OCI-LY1 (cell line): ENCODE data around the gene FLG2.
A peak's percentile ranks its signal among the peaks of the same experiment; 100 is the strongest.

Source experiments
- H2AFZ ChIP-seq: fragments of 200-600 bp; sonication (generic), shearing (Covaris generic); 2 replicates; pipeline ENCODE4 v1.6.0; 2014; ENCODE audit warnings: antibody characterized with exemption, mild to moderate bottlenecking, low read length
- H3F3A ChIP-seq: fragments of 200-600 bp; sonication (generic), shearing (Covaris generic); 2 replicates; pipeline ENCODE4 v1.6.0; 2014; ENCODE audit warnings: mild to moderate bottlenecking, antibody characterized with exemption, low read length, moderate library complexity; ENCODE audit not compliant: insufficient read depth
- H3K27ac ChIP-seq: fragments of 200-600 bp; sonication (generic); 2 replicates; pipeline ENCODE4 v1.5.1; 2014; ENCODE audit warnings: low read length, mixed run types, mild to moderate bottlenecking, low read depth; ENCODE audit not compliant: poor library complexity, severe bottlenecking
- H3K27me3 ChIP-seq: fragments of 200-600 bp; sonication (generic); 2 replicates; pipeline ENCODE4 v1.6.0; 2014; ENCODE audit warnings: antibody characterized with exemption, mild to moderate bottlenecking, low read length, moderate library complexity; ENCODE audit not compliant: insufficient read depth
- H3K36me3 ChIP-seq: fragments of 200-600 bp; sonication (generic); 2 replicates; pipeline ENCODE4 v1.6.1; 2014; ENCODE audit warnings: mild to moderate bottlenecking, antibody characterized with exemption, low read length, moderate library complexity, mixed read lengths; ENCODE audit not compliant: insufficient read depth
- H3K4me1 ChIP-seq: fragments of 200-600 bp; sonication (generic); 2 replicates; pipeline ENCODE4 v1.5.1; 2014; ENCODE audit warnings: mild to moderate bottlenecking, low read length, moderate library complexity; ENCODE audit not compliant: insufficient read depth, severe bottlenecking
- H3K4me2 ChIP-seq: fragments of 200-600 bp; sonication (generic), shearing (Covaris generic); 2 replicates; pipeline ENCODE4 v1.6.1; 2014; ENCODE audit warnings: low read length
- H3K4me3 ChIP-seq: fragments of 200-600 bp; sonication (generic); 2 replicates; pipeline ENCODE4 v1.5.1; 2014; ENCODE audit warnings: low read length, low read depth, mild to moderate bottlenecking, mixed read lengths; ENCODE audit not compliant: poor library complexity, severe bottlenecking
- H3K79me2 ChIP-seq: fragments of 200-600 bp; shearing (Covaris generic); 2 replicates; pipeline ENCODE4 v1.6.1; 2016; ENCODE audit warnings: mixed run types, low read length, mixed read lengths; ENCODE audit not compliant: insufficient read depth
- H3K9ac ChIP-seq: fragments of 200-600 bp; sonication (generic), shearing (Covaris generic); 2 replicates; pipeline ENCODE4 v1.6.1; 2014; ENCODE audit warnings: mild to moderate bottlenecking, low read length, mixed read lengths
- H3K9me2 ChIP-seq: fragments of 200-600 bp; sonication (generic), shearing (Covaris generic); 2 replicates; pipeline ENCODE4 v1.6.1; 2014; ENCODE audit warnings: low read depth, mild to moderate bottlenecking, low read length, mixed read lengths
- H3K9me3 ChIP-seq: fragments of 200-600 bp; shearing (Covaris generic); 2 replicates; pipeline ENCODE4 v1.6.1; 2014; ENCODE audit warnings: low read length, mixed read lengths
- H4K20me1 ChIP-seq: fragments of 200-600 bp; sonication (generic), shearing (Covaris generic); 2 replicates; pipeline ENCODE4 v1.6.0; 2016; ENCODE audit warnings: mild to moderate bottlenecking, low read length; ENCODE audit not compliant: insufficient read depth
- CTCF ChIP-seq: fragments of 200-600 bp; sonication (generic), shearing (Covaris generic); IDR thresholded peaks from 2 replicates; pipeline ENCODE4 v1.5.1; 2017; ENCODE audit warnings: mild to moderate bottlenecking, antibody characterized with exemption, low read length, moderate library complexity, mixed read lengths
- EZH2 ChIP-seq: fragments of 200-600 bp; sonication (generic), shearing (Covaris generic); IDR thresholded peaks from 2 replicates; pipeline ENCODE4 v1.8.0; 2017; ENCODE audit warnings: borderline replicate concordance, mixed run types, mild to moderate bottlenecking, antibody characterized with exemption, low read length, moderate library complexity, mixed read lengths

The FLG2 gene

DNA sequence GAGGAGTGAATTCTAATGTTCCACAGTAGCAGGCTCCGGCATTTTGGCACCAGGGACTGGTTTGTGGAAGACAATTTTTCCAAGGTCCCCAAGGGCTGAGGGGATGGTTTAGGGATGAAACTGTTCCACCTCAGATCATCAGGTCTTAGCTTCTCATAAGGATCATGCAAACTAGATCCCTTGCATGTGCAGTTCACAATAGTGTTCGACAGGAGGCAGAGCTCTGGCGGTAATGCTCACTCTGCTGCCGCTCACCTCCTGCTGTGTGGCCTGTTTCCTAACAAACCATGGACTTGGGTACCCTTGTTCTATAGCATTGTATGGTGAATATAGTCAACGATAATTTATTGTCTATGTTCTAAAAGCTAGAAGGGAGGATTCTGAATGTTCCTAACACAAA is 37.7 kb upstream of the FLG2 start:
- no peaks in the 10 kb centered on the region for H3K36me3 ChIP-seq
- H3K9me2 ChIP-seq, result no peaks in the 10 kb centered on the region
- no peak overlapping the region for H2AFZ ChIP-seq
- H4K20me1 ChIP-seq, result no peaks in the 10 kb centered on the region
- H3K9ac ChIP-seq, result no peak overlapping the region
- no peak for TF ChIP-seq EZH2
- peak; percentile 29; the same call in 1 of the 2 replicates for TF ChIP-seq CTCF
- H3K27me3 ChIP-seq, result no peaks in the 10 kb centered on the region
- H3K4me3 ChIP-seq, result no peak overlapping the region
- no peak overlapping the region for H3K4me2 ChIP-seq
- no peak overlapping the region for H3K27ac ChIP-seq
- H3K4me1 ChIP-seq, result no peaks in the 10 kb centered on the region
- H3K79me2 ChIP-seq, result no peaks in the 10 kb centered on the region
- no peaks in the 10 kb centered on the region for H3F3A ChIP-seq
- H3K9me3 ChIP-seq, result no peaks in the 10 kb centered on the region

GRCh38 chr1:152394151-152394550 is 34.3 kb upstream of the FLG2 start:
- no peak overlapping the region for H3K4me2 ChIP-seq
- no peaks in the 10 kb centered on the region for H3K79me2 ChIP-seq
- no peak for TF ChIP-seq CTCF
- no peak for TF ChIP-seq EZH2
- H3K9me3 ChIP-seq, result no peaks in the 10 kb centered on the region
- no peaks in the 10 kb centered on the region for H3K9me2 ChIP-seq
- H3K9ac ChIP-seq, result no peak overlapping the region
- no peaks in the 10 kb centered on the region for H3K36me3 ChIP-seq
- H3K4me3 ChIP-seq, result no peak overlapping the region
- H3K4me1 ChIP-seq, result no peaks in the 10 kb centered on the region
- H2AFZ ChIP-seq, result no peak overlapping the region
- H3K27me3 ChIP-seq, result no peaks in the 10 kb centered on the region
- H3F3A ChIP-seq, result no peaks in the 10 kb centered on the region
- H3K27ac ChIP-seq, result no peak overlapping the region
- H4K20me1 ChIP-seq, result no peaks in the 10 kb centered on the region

DNA sequence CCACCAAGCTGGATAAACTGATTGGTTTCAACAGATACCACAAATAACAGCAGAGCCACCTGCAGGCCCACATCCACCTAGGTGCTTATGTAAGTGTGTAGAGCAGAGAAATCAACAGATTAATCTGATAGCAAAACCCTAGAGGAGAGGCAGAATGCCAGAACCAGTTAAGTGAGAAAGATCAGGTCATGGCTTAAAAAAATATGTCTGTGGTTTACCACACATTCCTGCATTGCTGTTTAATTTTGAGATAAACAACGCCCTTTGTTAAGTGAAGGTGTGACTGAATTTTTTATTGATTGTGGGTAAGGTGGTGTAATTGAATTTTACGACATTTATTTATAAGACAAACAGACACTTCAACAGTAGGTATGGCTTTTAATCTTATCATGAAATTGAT is 33.1 kb upstream of the FLG2 start:
- Histone ChIP-seq H3K4me3 (no peak overlapping the region), H3K4me1 (no peaks in the 10 kb centered on the region), H3K36me3 (no peaks in the 10 kb centered on the region), H3K4me2 (no peak overlapping the region), H3K9ac (no peak overlapping the region), H3K79me2 (no peaks in the 10 kb centered on the region), H4K20me1 (no peaks in the 10 kb centered on the region), H3K27ac (no peak overlapping the region), H3F3A (no peaks in the 10 kb centered on the region), H3K27me3 (no peaks in the 10 kb centered on the region), H3K9me2 (no peaks in the 10 kb centered on the region), H3K9me3 (no peaks in the 10 kb centered on the region), H2AFZ (no peak overlapping the region)
- TF ChIP-seq EZH2, result no peak

DNA sequence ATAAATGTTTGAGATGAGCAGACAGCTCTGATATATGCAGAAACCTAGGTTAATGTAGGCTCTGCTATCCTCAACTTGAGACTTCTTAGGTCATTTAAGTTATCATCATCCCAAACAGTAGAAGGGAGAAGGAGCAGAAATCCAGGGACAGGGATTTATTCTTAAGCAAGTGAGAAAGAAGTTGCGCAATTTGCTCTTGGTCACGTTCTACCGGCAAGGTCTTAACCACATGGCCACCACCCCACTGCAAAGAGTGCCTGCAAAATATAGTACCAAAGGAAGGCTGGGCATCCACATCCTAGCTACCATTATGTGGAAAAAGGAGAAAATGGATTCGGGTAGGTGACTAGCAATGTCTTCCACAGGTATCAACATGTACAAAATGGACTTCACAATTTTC is 29.1 kb upstream of the FLG2 start:
- Histone ChIP-seq H3K9ac (no peak overlapping the region), H3K27me3 (no peaks in the 10 kb centered on the region), H3K4me1 (no peaks in the 10 kb centered on the region), H2AFZ (no peak overlapping the region), H3K79me2 (no peaks in the 10 kb centered on the region), H4K20me1 (no peaks in the 10 kb centered on the region), H3K4me2 (no peak overlapping the region), H3K4me3 (no peak overlapping the region), H3K36me3 (no peaks in the 10 kb centered on the region), H3K9me3 (no peaks in the 10 kb centered on the region), H3K27ac (no peak overlapping the region), H3F3A (no peaks in the 10 kb centered on the region), H3K9me2 (no peaks in the 10 kb centered on the region)
- TF ChIP-seq EZH2 (no peak), CTCF (no peak)
